Activated CD4-positive, alpha-beta memory T cell treated with anti-CD3 and anti-CD28 coated beads, Interleukin-2, amount 10 ng/mL, durations not matched to agents 7 days and 5 days (primary cell): Measurements from ENCODE around the gene HLA-DPB1. TPM values are rescaled to one million over a fixed set of nuclear protein-coding genes. Genes with fewer than 3 reads are reported as not detected.

Experiments
- CTCF ChIA-PET: fragments of 350-600 bp; sonication (Branson Sonifier 250); formaldehyde crosslinking; loops from one replicate; lab custom pipeline; 2021; ENCODE audit warnings: antibody characterized with exemption, inconsistent platforms; lab: Charles Lee
- POLR2A ChIA-PET: fragments of 350-600 bp; sonication (Branson Sonifier 250); formaldehyde crosslinking; loops from one replicate; lab custom pipeline; 2021; ENCODE audit warnings: antibody characterized with exemption; lab: Charles Lee
- DNase-seq: peaks from one replicate; pipeline ENCODE4 v3.0.0-alpha.2; 2020
- H3K27ac Mint-ChIP-seq: one replicate; pipeline ENCODE4 v1.8.0; 2021; ENCODE audit warnings: mild to moderate bottlenecking, mixed read lengths
- H3K27me3 Mint-ChIP-seq: one replicate; pipeline ENCODE4 v1.8.0; 2021; ENCODE audit warnings: mixed read lengths
- H3K36me3 Mint-ChIP-seq: one replicate; pipeline ENCODE4 v1.8.0; 2021; ENCODE audit warnings: low read depth, mixed read lengths
- H3K4me1 Mint-ChIP-seq: one replicate; pipeline ENCODE4 v1.8.0; 2021; ENCODE audit warnings: mixed read lengths
- H3K4me3 Mint-ChIP-seq: one replicate; pipeline ENCODE4 v1.8.0; 2021; ENCODE audit warnings: mild to moderate bottlenecking, mixed read lengths
- H3K9me3 Mint-ChIP-seq: one replicate; pipeline ENCODE4 v1.8.0; 2021; ENCODE audit warnings: mixed read lengths
- total RNA-seq, 2 experiments: library from RNA; stranded (reverse); gene quantifications; one replicate each; pipeline ENCODE4 v1.2.3, GENCODE V29; 2021

The HLA-DPB1 gene
- total RNA-seq, 2 experiments from 2014 or later: 89.8 to 95.6 TPM

DNA sequence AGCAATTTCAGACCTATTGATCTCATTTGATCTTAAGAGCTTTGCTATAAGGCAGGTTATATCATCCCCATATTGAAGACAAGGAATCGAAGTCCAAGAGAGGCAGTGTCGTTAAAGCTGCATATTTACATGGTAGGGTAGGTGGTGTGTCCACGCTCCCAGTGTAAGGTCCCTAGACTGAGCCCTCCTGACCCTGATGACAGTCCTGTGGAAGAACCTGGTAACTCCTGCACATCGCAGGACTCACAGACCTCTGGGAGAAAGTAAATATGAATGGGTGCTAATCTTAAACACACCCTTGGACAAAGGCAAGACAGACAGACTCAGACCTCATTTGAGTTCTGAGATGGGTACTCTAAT, 602 bp upstream of the HLA-DPB1 start:
- Mint-ChIP-seq H3K36me3 (peaks cover 14% of the 10 kb centered on the region), H3K27me3 (no peaks in the 10 kb centered on the region), H3K4me3 (peak overlapping the region; percentile 79), H3K27ac (peak overlapping the region; percentile 78), H3K4me1 (peaks cover 65% of the 10 kb centered on the region), H3K9me3 (no peaks in the 10 kb centered on the region)
- no peak for DNase-seq
- ChIA-PET POLR2A (interaction anchor here (0.7 to 5.0 kb wide), 6 partner anchors 46 to 106 kb away, joined by 3 to 32 read pairs (median 6); no protein-coding TSS in a partner anchor), CTCF (interaction anchor here (0.7 to 1.5 kb wide), 9 partner anchors 49 to 236 kb away, joined by 3 to 8 read pairs (median 4); partner anchors contain the start of genes HLA-DMA and TAP2)

DNA sequence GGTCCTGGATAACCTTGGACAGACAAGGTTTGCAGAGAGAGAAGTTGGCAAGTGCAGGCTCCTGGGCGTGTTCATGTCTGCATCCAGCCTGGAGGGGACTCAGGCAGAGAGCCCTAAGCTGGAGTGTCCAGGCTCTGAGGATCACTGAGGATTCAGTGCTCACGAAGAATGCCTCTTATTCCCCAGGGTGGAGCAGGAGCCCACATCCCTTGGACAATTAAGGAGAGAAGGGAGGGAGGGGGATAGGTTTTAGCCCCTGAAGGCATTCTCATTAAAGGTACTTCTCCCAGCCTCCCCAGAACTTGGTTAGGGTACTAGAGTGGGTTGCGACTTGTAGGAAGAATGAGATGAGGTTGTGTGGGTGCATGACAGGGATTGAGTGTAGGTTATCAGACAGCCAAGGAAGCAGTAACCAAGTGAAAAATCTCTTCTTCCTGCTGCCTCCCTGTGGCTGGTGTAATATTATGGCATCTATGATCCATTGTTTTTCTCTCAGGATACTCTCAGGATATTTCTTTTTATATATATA, 680 bp downstream of the HLA-DPB1 start:
- Mint-ChIP-seq H3K4me1 (peaks cover 70% of the 10 kb centered on the region), H3K9me3 (no peaks in the 10 kb centered on the region), H3K4me3 (peak overlapping the region; percentile 79), H3K27ac (peak overlapping the region; percentile 78), H3K27me3 (no peaks in the 10 kb centered on the region), H3K36me3 (peaks cover 20% of the 10 kb centered on the region)
- DNase-seq: no peak
- ChIA-PET POLR2A (interaction anchor here (0.7 to 5.0 kb wide), 7 partner anchors 14 to 238 kb away, joined by 3 to 32 read pairs (median 5); partner anchors contain the start of gene PSMB9), CTCF (interaction anchor here (0.9 to 1.5 kb wide), 5 partner anchors 62 to 238 kb away, joined by 3 to 8 read pairs (median 6); partner anchors contain the start of genes HLA-DMA and TAP2)

DNA sequence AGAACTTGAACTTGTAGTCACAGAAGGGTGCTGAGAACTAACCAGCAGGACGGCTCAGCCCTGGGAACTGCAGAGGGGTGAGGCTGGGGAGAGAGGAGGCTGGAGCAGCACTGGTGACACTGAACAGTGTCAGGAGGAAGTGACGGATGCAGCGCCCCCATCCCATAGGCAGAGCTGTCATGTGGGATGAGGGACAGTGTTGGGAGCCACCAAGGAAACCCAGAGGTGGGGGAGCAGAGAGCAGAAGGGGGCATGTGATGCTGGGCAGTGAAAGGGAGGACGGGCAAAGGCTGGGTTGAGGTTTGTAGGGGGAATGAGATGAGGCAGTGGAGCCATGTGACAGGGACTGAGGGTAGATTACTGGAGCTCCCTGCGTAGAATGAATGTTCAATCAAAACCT, 2.1 kb downstream of the HLA-DPB1 start:
- Mint-ChIP-seq H3K4me3 (peak overlapping the region; percentile 26), H3K4me1 (peaks cover 69% of the 10 kb centered on the region), H3K27ac (peak overlapping the region; percentile 1), H3K27me3 (no peaks in the 10 kb centered on the region), H3K36me3 (peaks cover 24% of the 10 kb centered on the region), H3K9me3 (no peaks in the 10 kb centered on the region)
- POLR2A ChIA-PET: no interaction called here
- CTCF ChIA-PET: interaction anchor here (6.6 kb wide), 1 partner anchor 62 kb away, joined by 60 read pairs; no protein-coding TSS in a partner anchor
- DNase-seq: no peak

DNA sequence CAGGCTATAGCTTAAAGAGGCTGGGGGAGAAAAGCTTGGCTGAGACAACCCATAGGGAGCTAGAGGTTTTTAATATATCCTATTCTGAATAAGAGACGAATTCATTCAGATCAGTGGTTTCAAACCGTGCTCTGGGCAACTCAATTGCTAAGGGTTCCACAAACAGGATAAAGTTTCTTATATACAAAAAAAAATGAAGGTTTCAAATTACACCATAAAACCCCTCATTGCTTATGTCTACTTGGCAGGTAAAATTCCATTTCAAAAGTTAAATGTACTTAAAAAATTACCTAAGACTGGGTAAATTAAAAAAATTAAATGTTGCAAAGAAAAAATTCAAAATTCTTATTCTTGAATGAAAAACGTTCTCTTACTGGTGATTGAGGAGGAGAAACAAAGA, 2.7 kb downstream of the HLA-DPB1 start:
- POLR2A ChIA-PET: no interaction called here
- Mint-ChIP-seq H3K27ac (no peak overlapping the region), H3K36me3 (peaks cover 26% of the 10 kb centered on the region), H3K4me1 (peaks cover 65% of the 10 kb centered on the region), H3K9me3 (no peaks in the 10 kb centered on the region), H3K27me3 (no peaks in the 10 kb centered on the region), H3K4me3 (no peak overlapping the region)
- CTCF ChIA-PET: interaction anchor here (6.6 kb wide), 1 partner anchor 63 kb away, joined by 60 read pairs; no protein-coding TSS in a partner anchor
- no peak for DNase-seq

DNA sequence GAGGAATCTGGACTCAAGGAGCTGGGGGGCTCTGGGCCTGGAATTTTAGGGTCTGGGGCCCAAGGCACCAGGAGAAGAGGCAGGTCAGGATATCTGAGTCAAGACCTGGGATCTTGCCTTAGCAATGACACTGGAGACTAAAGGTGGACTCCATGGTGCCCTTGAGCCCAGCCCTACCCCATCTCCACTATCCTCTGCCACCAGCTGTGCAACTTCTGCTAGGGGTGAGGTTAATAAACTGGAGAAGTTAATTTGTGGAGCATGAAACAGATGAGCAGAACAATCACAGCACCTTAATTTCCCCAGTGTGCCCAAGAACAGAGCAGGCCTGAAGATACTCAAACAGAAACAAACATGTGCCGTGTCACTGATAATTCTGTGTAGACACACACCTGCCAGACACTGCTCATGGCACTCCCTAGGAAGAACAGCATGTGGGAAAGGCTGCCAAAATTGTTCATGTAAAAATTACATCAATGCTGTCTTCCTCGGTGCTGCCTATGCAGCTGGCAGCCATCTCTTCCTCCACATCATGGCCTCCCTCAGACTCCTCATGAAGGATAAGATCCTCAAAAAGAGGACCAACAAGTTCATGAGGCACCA, 3.2 kb downstream of the HLA-DPB1 start:
- no peaks in the 10 kb centered on the region for H3K9me3 Mint-ChIP-seq
- POLR2A ChIA-PET: no interaction called here
- H3K4me3 Mint-ChIP-seq: no peak overlapping the region
- no peak for DNase-seq
- no peak overlapping the region for H3K27ac Mint-ChIP-seq
- peaks cover 28% of the 10 kb centered on the region for H3K36me3 Mint-ChIP-seq
- CTCF ChIA-PET: interaction anchor here (6.6 kb wide), 1 partner anchor 63 kb away, joined by 60 read pairs; no protein-coding TSS in a partner anchor
- no peaks in the 10 kb centered on the region for H3K27me3 Mint-ChIP-seq
- H3K4me1 Mint-ChIP-seq: peaks cover 62% of the 10 kb centered on the region

DNA sequence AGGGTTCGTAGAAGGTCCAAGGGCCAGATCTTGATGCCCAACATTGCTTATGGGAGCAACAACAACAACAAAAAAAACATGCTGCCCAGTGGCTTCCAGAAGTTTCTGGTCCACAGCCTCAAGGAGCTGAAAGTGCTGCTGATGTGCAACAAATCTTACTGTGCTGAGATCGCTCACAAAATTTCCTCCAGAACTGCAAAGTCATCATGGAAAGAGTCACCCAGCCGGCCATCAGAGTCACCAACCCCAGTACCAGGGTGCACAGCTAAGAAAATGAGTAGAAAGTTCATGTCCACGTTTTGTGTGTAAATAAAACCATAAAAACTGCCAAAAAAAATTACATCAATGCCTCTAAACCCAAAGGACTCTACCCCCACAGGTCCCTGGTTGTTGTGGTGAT, 3.8 kb downstream of the HLA-DPB1 start:
- Mint-ChIP-seq H3K4me3 (no peak overlapping the region), H3K27me3 (no peaks in the 10 kb centered on the region), H3K9me3 (no peaks in the 10 kb centered on the region), H3K4me1 (peaks cover 62% of the 10 kb centered on the region), H3K36me3 (peaks cover 33% of the 10 kb centered on the region), H3K27ac (no peak overlapping the region)
- DNase-seq: no peak
- ChIA-PET POLR2A (interaction anchor here (1.8 kb wide), 1 partner anchor 61 kb away, joined by 6 read pairs; no protein-coding TSS in a partner anchor), CTCF (interaction anchor here (6.6 kb wide), 1 partner anchor 64 kb away, joined by 60 read pairs; no protein-coding TSS in a partner anchor)

DNA sequence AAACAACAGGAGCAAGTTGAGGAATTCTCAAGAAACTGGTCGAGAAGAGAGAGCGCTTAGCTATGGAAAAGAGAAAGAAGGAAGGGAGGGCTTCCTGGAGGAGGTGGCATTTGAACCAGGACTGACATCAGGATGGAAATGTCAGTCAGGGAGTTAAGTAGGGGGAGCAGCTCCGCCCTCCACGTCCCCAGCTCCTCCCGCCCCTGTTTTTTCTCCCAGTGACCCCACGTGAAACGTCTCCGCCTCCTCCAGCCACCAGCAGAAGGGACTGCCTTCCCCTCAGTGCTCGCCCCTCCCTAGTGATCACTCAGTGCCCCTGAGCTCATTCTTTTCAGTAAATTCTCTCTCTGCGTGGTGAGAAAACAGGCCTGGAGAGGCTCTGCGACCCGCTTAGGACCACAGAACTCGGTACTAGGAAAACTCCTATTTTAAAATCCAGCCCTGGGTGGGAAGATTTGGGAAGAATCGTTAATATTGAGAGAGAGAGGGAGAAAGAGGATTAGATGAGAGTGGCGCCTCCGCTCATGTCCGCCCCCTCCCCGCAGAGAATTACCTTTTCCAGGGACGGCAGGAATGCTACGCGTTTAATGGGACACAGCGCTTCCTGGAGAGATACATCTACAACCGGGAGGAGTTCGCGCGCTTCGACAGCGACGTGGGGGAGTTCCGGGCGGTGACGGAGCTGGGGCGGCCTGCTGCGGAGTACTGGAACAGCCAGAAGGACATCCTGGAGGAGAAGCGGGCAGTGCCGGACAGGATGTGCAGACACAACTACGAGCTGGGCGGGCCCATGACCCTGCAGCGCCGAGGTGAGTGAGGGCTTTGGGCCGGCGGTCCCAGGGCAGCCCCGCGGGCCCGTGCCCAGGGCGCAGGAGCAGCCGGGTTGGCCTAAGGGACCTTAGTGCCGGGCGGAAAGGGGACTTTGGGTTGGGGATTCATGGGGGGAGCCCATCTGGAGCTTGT, 4.6 kb downstream of the HLA-DPB1 start:
- Mint-ChIP-seq H3K9me3 (no peaks in the 10 kb centered on the region), H3K36me3 (peaks cover 34% of the 10 kb centered on the region), H3K27ac (no peak overlapping the region), H3K4me1 (peaks cover 57% of the 10 kb centered on the region), H3K4me3 (no peak overlapping the region), H3K27me3 (no peaks in the 10 kb centered on the region)
- POLR2A ChIA-PET: interaction anchor here (1.0 to 1.8 kb wide), 3 partner anchors 62 to 191 kb away, joined by 3 to 6 read pairs (median 4); partner anchors contain the start of genes RPS18 and VPS52
- CTCF ChIA-PET: interaction anchor here (0.5 to 6.6 kb wide), 4 partner anchors 8 to 245 kb away, joined by 4 to 60 read pairs (median 4); no protein-coding TSS in a partner anchor
- DNase-seq: no peak

DNA sequence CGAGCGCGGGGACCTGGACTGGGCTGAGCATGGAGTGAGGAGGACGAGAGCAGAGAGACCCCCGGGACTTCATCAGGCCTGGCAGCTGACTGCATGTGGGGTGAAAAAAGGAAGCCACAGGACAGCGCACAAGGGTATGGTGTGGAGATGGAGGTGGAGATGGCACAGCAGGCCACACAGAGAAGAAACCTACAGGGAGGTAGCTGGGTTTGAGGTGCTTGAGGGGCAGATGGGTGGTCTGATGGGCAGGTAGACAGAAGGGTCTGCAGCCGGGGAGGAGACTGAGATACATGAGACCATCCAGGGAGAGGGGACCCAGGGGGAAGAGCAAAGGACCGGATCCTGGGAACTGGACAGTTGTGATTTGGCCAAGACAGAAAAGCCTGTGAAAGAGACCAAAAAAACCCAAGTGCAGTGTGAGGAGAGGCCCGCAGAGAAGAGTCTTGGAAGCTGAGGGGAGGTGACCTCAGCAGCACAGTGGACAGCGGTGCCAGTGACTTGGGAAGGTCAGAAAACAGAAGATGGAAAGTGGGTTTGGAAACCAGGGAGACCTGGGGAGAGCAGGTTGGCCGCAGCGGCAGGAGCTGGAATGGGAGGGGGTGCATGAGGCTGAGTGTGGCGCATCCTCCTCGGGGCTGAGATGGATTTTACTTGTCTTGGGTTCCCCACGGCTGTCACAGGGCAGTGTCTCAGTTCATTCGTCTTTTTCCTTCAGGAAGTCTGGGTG, 5.5 kb downstream of the HLA-DPB1 start:
- ChIA-PET POLR2A (interaction anchor here (1.0 to 1.8 kb wide), 4 partner anchors 63 to 190 kb away, joined by 3 to 6 read pairs (median 4); partner anchors contain the start of genes RPS18 and VPS52), CTCF (interaction anchor here (0.9 to 6.6 kb wide), 5 partner anchors 9 to 191 kb away, joined by 3 to 60 read pairs (median 4); no protein-coding TSS in a partner anchor)
- Mint-ChIP-seq H3K9me3 (no peaks in the 10 kb centered on the region), H3K36me3 (peaks cover 38% of the 10 kb centered on the region), H3K4me3 (no peak overlapping the region), H3K27me3 (no peaks in the 10 kb centered on the region), H3K4me1 (peaks cover 50% of the 10 kb centered on the region), H3K27ac (no peak overlapping the region)
- no peak for DNase-seq

DNA sequence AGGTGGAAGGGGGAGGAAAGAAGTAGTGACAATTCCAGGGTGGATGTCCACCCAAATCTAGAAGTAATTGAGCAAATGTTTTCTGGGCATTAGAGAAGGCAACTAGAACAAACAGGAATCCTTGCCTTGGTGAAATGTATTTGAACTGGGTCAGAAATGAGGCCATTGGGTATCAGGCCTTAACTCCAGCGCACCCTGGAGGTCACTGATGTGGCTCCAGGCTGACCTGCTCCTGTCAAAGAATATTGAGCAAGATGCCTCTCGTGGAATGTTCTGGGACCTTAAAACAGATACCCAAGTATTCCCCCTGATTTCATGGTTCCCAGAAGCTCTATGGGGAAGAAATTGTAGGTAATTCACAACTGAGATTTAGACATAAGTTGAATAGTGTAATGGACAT, 6.9 kb downstream of the HLA-DPB1 start:
- Mint-ChIP-seq H3K27me3 (no peaks in the 10 kb centered on the region), H3K27ac (peak overlapping the region; percentile 23), H3K4me1 (peaks cover 38% of the 10 kb centered on the region), H3K9me3 (no peaks in the 10 kb centered on the region), H3K36me3 (peaks cover 43% of the 10 kb centered on the region), H3K4me3 (no peak overlapping the region)
- DNase-seq: no peak
- POLR2A ChIA-PET: interaction anchor here (1.5 kb wide), 1 partner anchor 10 kb away, joined by 3 read pairs; no protein-coding TSS in a partner anchor
- CTCF ChIA-PET: interaction anchor here (0.8 to 6.6 kb wide), 3 partner anchors 67 to 149 kb away, joined by 3 to 60 read pairs (median 3); no protein-coding TSS in a partner anchor

DNA sequence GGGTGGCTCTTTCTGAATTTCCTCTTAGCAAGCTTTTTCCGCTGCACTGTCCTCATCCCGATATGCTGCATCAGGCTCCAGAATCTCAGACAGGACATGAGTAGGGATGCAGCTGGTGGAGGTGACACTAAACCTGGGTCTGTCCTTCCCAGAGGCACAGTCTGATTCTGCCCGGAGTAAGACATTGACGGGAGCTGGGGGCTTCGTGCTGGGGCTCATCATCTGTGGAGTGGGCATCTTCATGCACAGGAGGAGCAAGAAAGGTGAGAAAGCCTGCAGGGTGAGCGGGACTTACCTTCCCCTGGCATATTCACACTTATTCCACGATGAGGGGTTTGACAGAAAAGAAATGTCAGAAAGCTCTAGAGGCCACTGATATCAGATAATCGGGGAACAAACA, 9.8 kb downstream of the HLA-DPB1 start:
- CTCF ChIA-PET: no interaction called here
- POLR2A ChIA-PET: interaction anchor here (1.2 kb wide), 1 partner anchor 114 kb away, joined by 3 read pairs; no protein-coding TSS in a partner anchor
- no peak for DNase-seq
- Mint-ChIP-seq H3K36me3 (peaks cover 35% of the 10 kb centered on the region), H3K27me3 (peaks cover 6% of the 10 kb centered on the region), H3K27ac (no peak overlapping the region), H3K9me3 (no peaks in the 10 kb centered on the region), H3K4me3 (no peak overlapping the region), H3K4me1 (peaks cover 18% of the 10 kb centered on the region)

DNA sequence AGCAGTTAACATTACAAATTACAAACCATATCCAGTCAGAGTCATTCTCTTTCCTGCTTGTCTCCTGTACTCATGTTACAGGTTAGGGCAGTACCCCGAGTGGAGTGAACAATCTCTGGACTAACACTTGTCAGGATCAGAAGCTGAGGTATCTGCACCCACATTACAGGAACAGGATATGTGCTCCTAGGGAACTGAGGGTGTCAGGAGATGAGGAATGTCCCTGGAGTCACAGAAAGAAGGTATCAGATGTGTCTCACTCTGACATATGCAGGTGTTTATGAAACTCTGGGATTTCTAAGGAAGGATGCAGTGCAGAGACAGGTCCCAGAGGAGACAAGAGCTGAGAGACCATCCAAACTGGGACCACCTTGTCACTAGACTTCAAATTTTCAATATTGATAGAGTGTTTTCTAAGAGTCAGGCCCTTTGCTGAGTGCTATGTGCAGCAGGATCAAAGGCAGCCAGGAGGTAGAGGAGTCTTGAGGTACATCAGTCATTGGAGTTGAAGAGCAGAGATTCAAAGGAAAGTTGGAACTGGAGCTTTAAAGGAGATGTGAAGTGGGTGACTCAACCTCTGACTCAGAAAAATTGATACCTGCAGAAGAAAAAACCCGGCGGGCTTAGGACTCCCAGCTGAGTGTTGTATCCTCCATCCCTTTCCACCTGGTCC, 12.6 kb downstream of the HLA-DPB1 start:
- Mint-ChIP-seq H3K4me3 (no peak overlapping the region), H3K36me3 (peaks cover 20% of the 10 kb centered on the region), H3K27ac (no peak overlapping the region), H3K9me3 (no peaks in the 10 kb centered on the region), H3K27me3 (peaks cover 9% of the 10 kb centered on the region), H3K4me1 (no peaks in the 10 kb centered on the region)
- CTCF ChIA-PET: interaction anchor here (2.0 kb wide), 1 partner anchor 160 kb away, joined by 5 read pairs; no protein-coding TSS in a partner anchor
- no peak for DNase-seq
- POLR2A ChIA-PET: no interaction called here
